Testis (tissue), 2 donors: Measurements from ENCODE around the gene ARHGEF11.

Source experiments
- CTCF ChIP-seq, 3 experiments: fragments of 450-650 bp in 2 of 3; fragments of 200-600 bp in 1 of 3; sonication (generic) in 1 of 3; IDR thresholded peaks; one replicate each; pipeline ENCODE4 v1.5.1; 2016 to 2019; ENCODE audit warnings: antibody characterized with exemption in 3 of 3, mild to moderate bottlenecking in 2 of 3, moderate library complexity in 1 of 3
- POLR2A ChIP-seq: fragments of 450-650 bp; IDR thresholded peaks from one replicate; pipeline ENCODE4 v1.6.1; 2017; ENCODE audit warnings: antibody characterized with exemption, mild to moderate bottlenecking, moderate library complexity

- no peak for TF ChIP-seq CTCF (IDR thresholded peaks at IDR 0.05)
- TF ChIP-seq POLR2A = no peak
These were observed 101.8 kb downstream of the ARHGEF11 start for GRCh38 chr1:156943756-156944155.
